PC-3 (cell line): Measurements from ENCODE around the gene TMOD4.

Experiments used
- EZH2 ChIP-seq: fragments of 300-600 bp; sonication (generic); IDR thresholded peaks from one replicate; pipeline ENCODE4 v1.6.1; 2017; ENCODE audit warnings: antibody characterized with exemption, mild to moderate bottlenecking, low read length; ENCODE audit not compliant: unreplicated experiment
- TF ChIP-seq, protein P1 (sequence below): fragments of 300-600 bp; sonication (generic); conservative IDR thresholded peaks from 2 replicates; pipeline ENCODE4 v1.5.1; 2017; ENCODE audit warnings: antibody characterized with exemption, low read depth, mild to moderate bottlenecking, low read length

DNA sequence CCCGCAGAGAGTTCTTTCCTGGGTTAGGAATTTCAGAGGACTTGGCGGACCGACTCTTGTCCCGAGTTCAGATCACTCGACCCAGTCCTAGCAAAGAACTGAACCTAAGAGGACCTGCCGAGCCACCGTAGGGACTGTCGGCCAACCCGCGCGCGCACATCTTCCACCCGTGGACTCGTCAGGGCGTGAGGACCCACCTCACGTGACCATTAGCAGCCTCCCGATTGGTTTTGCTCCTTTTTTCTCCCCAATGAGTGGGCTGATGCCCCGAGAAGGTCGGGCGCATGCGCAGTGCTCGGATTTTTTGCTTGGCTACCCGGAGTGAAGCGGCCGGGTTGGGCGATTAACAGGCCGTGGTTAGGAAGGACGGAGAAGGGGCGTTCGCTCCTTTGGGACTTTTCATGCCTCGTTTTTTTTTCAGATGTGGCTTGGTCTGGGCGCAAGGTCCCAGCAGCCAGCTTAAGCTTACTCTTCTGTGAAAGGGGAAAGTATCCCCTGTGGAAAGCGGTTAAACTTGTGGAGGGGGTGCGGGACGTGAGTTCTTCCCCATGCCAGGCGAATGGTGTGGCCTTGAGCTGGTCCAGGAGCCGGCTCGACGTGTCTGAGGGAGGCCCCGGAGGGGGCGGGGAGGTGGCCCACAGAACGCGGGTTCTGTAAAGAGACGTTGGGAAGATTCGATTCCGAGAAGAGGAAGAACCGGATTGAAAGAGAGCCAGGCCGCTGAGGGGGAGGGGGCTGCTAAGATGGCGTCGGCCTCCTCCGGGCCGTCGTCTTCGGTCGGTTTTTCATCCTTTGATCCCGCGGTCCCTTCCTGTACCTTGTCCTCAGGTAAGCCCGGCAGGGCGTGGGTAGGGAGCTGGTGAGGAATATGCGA lies 22.7 kb upstream of the TMOD4 start, which contains the start of gene PIP5K1A:
- TF ChIP-seq, protein P1, sequence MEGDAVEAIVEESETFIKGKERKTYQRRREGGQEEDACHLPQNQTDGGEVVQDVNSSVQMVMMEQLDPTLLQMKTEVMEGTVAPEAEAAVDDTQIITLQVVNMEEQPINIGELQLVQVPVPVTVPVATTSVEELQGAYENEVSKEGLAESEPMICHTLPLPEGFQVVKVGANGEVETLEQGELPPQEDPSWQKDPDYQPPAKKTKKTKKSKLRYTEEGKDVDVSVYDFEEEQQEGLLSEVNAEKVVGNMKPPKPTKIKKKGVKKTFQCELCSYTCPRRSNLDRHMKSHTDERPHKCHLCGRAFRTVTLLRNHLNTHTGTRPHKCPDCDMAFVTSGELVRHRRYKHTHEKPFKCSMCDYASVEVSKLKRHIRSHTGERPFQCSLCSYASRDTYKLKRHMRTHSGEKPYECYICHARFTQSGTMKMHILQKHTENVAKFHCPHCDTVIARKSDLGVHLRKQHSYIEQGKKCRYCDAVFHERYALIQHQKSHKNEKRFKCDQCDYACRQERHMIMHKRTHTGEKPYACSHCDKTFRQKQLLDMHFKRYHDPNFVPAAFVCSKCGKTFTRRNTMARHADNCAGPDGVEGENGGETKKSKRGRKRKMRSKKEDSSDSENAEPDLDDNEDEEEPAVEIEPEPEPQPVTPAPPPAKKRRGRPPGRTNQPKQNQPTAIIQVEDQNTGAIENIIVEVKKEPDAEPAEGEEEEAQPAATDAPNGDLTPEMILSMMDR: no peak
- TF ChIP-seq EZH2: no peak
